ENCODE data around the gene DTNB.

DTNB gene

GRCh38 chr2:25597881-25598280 is 75.5 kb downstream of the DTNB start:
- Histone ChIP-seq H3K4me3 (ENCODE audit: low read depth in 1 of 5, low read length in 5 of 5) (no peak overlapping the region), H3K27ac (ENCODE audit: low read depth, low read length) (no peak overlapping the region), H3K36me3 (ENCODE audit: control insufficient read depth in 5 of 5, insufficient read depth in 5 of 5, low read length in 5 of 5) (no peaks in the 10 kb centered on the region), H3K9ac (ENCODE audit: low read length in 5 of 5) (no peak overlapping the region), H3K4me1 (ENCODE audit: control insufficient read depth in 5 of 5, insufficient read depth in 5 of 5, low read length in 5 of 5) (peaks cover 0 to 10% (median 0%) of the 10 kb centered on the region in 5 donors), H3K9me3 (ENCODE audit: control insufficient read depth in 5 of 5, low read length in 5 of 5) (no peaks in the 10 kb centered on the region), H3K27me3 (ENCODE audit: control insufficient read depth in 5 of 5, insufficient read depth in 4 of 5, low read length in 5 of 5) (no peaks in the 10 kb centered on the region)

GRCh38 chr2:25596516-25597244 is 76.7 kb downstream of the DTNB start:
- Histone ChIP-seq H3K9me3 (ENCODE audit: control insufficient read depth in 5 of 5, low read length in 5 of 5) (no peaks in the 10 kb centered on the region), H3K4me1 (ENCODE audit: control insufficient read depth in 5 of 5, insufficient read depth in 5 of 5, low read length in 5 of 5) (peaks cover 0 to 13% (median 0%) of the 10 kb centered on the region in 5 donors), H3K9ac (ENCODE audit: low read length in 5 of 5) (no peak overlapping the region), H3K27ac (ENCODE audit: low read depth, low read length) (no peak overlapping the region), H3K4me3 (ENCODE audit: low read depth in 1 of 5, low read length in 5 of 5) (no peak overlapping the region), H3K27me3 (ENCODE audit: control insufficient read depth in 5 of 5, insufficient read depth in 4 of 5, low read length in 5 of 5) (no peaks in the 10 kb centered on the region), H3K36me3 (ENCODE audit: control insufficient read depth in 5 of 5, insufficient read depth in 5 of 5, low read length in 5 of 5) (no peaks in the 10 kb centered on the region)

- H3K27ac ChIP-seq (ENCODE audit: low read depth, low read length) = no peak overlapping the region
- H3K9ac ChIP-seq (ENCODE audit: low read length in 5 of 5) = no peak overlapping the region
- H3K4me1 ChIP-seq (ENCODE audit: control insufficient read depth in 5 of 5, insufficient read depth in 5 of 5, low read length in 5 of 5) = peaks cover 0 to 13% (median 0%) of the 10 kb centered on the region in 5 donors
- H3K9me3 ChIP-seq (ENCODE audit: control insufficient read depth in 5 of 5, low read length in 5 of 5) = no peaks in the 10 kb centered on the region
- no peak overlapping the region for H3K4me3 ChIP-seq (ENCODE audit: low read depth in 1 of 5, low read length in 5 of 5)
- H3K36me3 ChIP-seq (ENCODE audit: control insufficient read depth in 5 of 5, insufficient read depth in 5 of 5, low read length in 5 of 5) = no peaks in the 10 kb centered on the region
- no peaks in the 10 kb centered on the region for H3K27me3 ChIP-seq (ENCODE audit: control insufficient read depth in 5 of 5, insufficient read depth in 4 of 5, low read length in 5 of 5)
Measured at GRCh38 chr2:25595393-25595792, 78.0 kb downstream of the DTNB start.

DNA sequence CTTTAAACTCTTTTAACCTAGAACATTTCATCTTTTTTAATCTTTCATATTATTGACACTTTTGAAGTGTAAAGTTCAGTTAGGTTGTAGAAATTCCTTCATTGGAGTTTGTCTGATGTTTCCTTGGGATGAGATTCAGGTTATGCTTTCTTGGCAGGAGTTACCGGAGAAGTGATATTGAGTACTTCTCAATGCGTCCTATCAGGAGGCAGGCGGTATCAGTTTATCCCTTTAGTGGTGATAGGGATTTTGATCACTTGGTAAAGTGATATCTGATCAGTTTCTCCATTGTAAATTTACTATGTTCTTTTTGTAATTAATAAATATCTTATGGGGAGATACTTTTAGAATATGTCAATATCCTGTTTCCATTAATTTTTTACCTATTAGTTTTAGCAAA is 78.4 kb downstream of the DTNB start:
- Histone ChIP-seq H3K4me1 (ENCODE audit: control insufficient read depth in 5 of 5, insufficient read depth in 5 of 5, low read length in 5 of 5) (peaks cover 0 to 13% (median 0%) of the 10 kb centered on the region in 5 donors), H3K9ac (ENCODE audit: low read length in 5 of 5) (no peak overlapping the region), H3K27me3 (ENCODE audit: control insufficient read depth in 5 of 5, insufficient read depth in 4 of 5, low read length in 5 of 5) (no peaks in the 10 kb centered on the region), H3K36me3 (ENCODE audit: control insufficient read depth in 5 of 5, insufficient read depth in 5 of 5, low read length in 5 of 5) (no peaks in the 10 kb centered on the region), H3K4me3 (ENCODE audit: low read depth in 1 of 5, low read length in 5 of 5) (no peak overlapping the region), H3K9me3 (ENCODE audit: control insufficient read depth in 5 of 5, low read length in 5 of 5) (no peaks in the 10 kb centered on the region), H3K27ac (ENCODE audit: low read depth, low read length) (no peak overlapping the region)

- Histone ChIP-seq H3K27me3 (ENCODE audit: control insufficient read depth in 5 of 5, insufficient read depth in 4 of 5, low read length in 5 of 5) (no peaks in the 10 kb centered on the region), H3K4me3 (ENCODE audit: low read depth in 1 of 5, low read length in 5 of 5) (peak overlapping the region in 4 of 5 donors; percentile 42 to 60 (median 49)), H3K27ac (ENCODE audit: low read depth, low read length) (no peak overlapping the region), H3K9me3 (ENCODE audit: control insufficient read depth in 5 of 5, low read length in 5 of 5) (no peaks in the 10 kb centered on the region), H3K9ac (ENCODE audit: low read length in 5 of 5) (peak overlapping the region in 1 of 5 donors; percentile 39), H3K36me3 (ENCODE audit: control insufficient read depth in 5 of 5, insufficient read depth in 5 of 5, low read length in 5 of 5) (no peaks in the 10 kb centered on the region), H3K4me1 (ENCODE audit: control insufficient read depth in 5 of 5, insufficient read depth in 5 of 5, low read length in 5 of 5) (peaks cover 0 to 13% (median 0%) of the 10 kb centered on the region in 5 donors)
Measured at GRCh38 chr2:25592766-25593292, 80.5 kb downstream of the DTNB start.

- Histone ChIP-seq H3K27me3 (ENCODE audit: control insufficient read depth in 5 of 5, insufficient read depth in 4 of 5, low read length in 5 of 5) (no peaks in the 10 kb centered on the region), H3K36me3 (ENCODE audit: control insufficient read depth in 5 of 5, insufficient read depth in 5 of 5, low read length in 5 of 5) (no peaks in the 10 kb centered on the region), H3K9me3 (ENCODE audit: control insufficient read depth in 5 of 5, low read length in 5 of 5) (no peaks in the 10 kb centered on the region), H3K4me1 (ENCODE audit: control insufficient read depth in 5 of 5, insufficient read depth in 5 of 5, low read length in 5 of 5) (peaks cover 0 to 13% (median 0%) of the 10 kb centered on the region in 5 donors), H3K9ac (ENCODE audit: low read length in 5 of 5) (no peak overlapping the region), H3K27ac (ENCODE audit: low read depth, low read length) (no peak overlapping the region), H3K4me3 (ENCODE audit: low read depth in 1 of 5, low read length in 5 of 5) (no peak overlapping the region)
Measured at GRCh38 chr2:25590921-25591505, 82.4 kb downstream of the DTNB start.

DNA sequence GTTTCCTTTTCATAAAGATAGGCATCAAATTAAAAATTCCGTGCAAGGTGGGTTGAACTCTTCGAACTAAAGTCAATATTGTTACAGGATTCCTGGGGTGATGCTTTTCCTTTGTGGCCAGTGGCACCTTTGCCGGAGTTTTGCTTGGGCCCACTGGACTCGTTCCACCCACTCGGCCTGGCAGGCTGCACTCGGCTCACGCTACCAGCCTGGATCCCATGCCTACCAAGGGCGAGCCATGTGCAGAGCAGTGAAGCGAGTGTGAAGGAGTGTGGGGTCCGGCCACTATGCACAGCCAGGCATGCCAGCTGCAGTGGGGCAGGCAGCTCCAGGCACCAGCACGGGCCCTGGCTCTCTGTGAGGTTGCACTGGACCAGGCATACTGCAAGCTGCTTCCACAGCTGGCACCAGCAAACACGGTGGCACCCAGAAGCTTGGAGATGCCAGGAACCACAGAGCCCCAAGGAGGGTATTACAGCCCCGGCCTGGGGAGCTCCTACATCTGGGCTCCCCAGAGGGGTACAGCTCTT is 83.6 kb downstream of the DTNB start:
- H3K9me3 ChIP-seq (ENCODE audit: control insufficient read depth in 5 of 5, low read length in 5 of 5) = no peaks in the 10 kb centered on the region
- no peak overlapping the region for H3K4me3 ChIP-seq (ENCODE audit: low read depth in 1 of 5, low read length in 5 of 5)
- no peak overlapping the region for H3K9ac ChIP-seq (ENCODE audit: low read length in 5 of 5)
- H3K27me3 ChIP-seq (ENCODE audit: control insufficient read depth in 5 of 5, insufficient read depth in 4 of 5, low read length in 5 of 5) = no peaks in the 10 kb centered on the region
- no peaks in the 10 kb centered on the region for H3K36me3 ChIP-seq (ENCODE audit: control insufficient read depth in 5 of 5, insufficient read depth in 5 of 5, low read length in 5 of 5)
- no peak overlapping the region for H3K27ac ChIP-seq (ENCODE audit: low read depth, low read length)
- peaks cover 0 to 13% (median 0%) of the 10 kb centered on the region in 5 donors for H3K4me1 ChIP-seq (ENCODE audit: control insufficient read depth in 5 of 5, insufficient read depth in 5 of 5, low read length in 5 of 5)

- Histone ChIP-seq H3K4me3 (ENCODE audit: low read depth in 1 of 5, low read length in 5 of 5) (no peak overlapping the region), H3K9ac (ENCODE audit: low read length in 5 of 5) (no peak overlapping the region)
Measured at GRCh38 chr2:25588576-25588975, 84.8 kb downstream of the DTNB start.

GRCh38 chr2:25587361-25587760 is 86.0 kb downstream of the DTNB start:
- Histone ChIP-seq H3K27ac (ENCODE audit: low read depth, low read length) (no peak overlapping the region), H3K4me1 (ENCODE audit: control insufficient read depth in 5 of 5, insufficient read depth in 5 of 5, low read length in 5 of 5) (peaks cover 0 to 3% (median 0%) of the 10 kb centered on the region in 5 donors), H3K36me3 (ENCODE audit: control insufficient read depth in 5 of 5, insufficient read depth in 5 of 5, low read length in 5 of 5) (no peaks in the 10 kb centered on the region), H3K9ac (ENCODE audit: low read length in 5 of 5) (no peak overlapping the region), H3K27me3 (ENCODE audit: control insufficient read depth in 5 of 5, insufficient read depth in 4 of 5, low read length in 5 of 5) (no peaks in the 10 kb centered on the region), H3K9me3 (ENCODE audit: control insufficient read depth in 5 of 5, low read length in 5 of 5) (no peaks in the 10 kb centered on the region), H3K4me3 (ENCODE audit: low read depth in 1 of 5, low read length in 5 of 5) (no peak overlapping the region)

More at GRCh38 chr2:25588576-25588975, 84.8 kb downstream of the DTNB start:
- no peaks in the 10 kb centered on the region for H3K27me3 ChIP-seq (ENCODE audit: control insufficient read depth in 5 of 5, insufficient read depth in 4 of 5, low read length in 5 of 5)
- no peaks in the 10 kb centered on the region for H3K36me3 ChIP-seq (ENCODE audit: control insufficient read depth in 5 of 5, insufficient read depth in 5 of 5, low read length in 5 of 5)
- H3K27ac ChIP-seq (ENCODE audit: low read depth, low read length) = no peak overlapping the region
- H3K9me3 ChIP-seq (ENCODE audit: control insufficient read depth in 5 of 5, low read length in 5 of 5) = no peaks in the 10 kb centered on the region
- peaks cover 0 to 8% (median 0%) of the 10 kb centered on the region in 5 donors for H3K4me1 ChIP-seq (ENCODE audit: control insufficient read depth in 5 of 5, insufficient read depth in 5 of 5, low read length in 5 of 5)

GRCh38 chr2:25586726-25587144 is 86.6 kb downstream of the DTNB start:
- Histone ChIP-seq H3K4me1 (ENCODE audit: control insufficient read depth in 5 of 5, insufficient read depth in 5 of 5, low read length in 5 of 5) (no peaks in the 10 kb centered on the region), H3K27me3 (ENCODE audit: control insufficient read depth in 5 of 5, insufficient read depth in 4 of 5, low read length in 5 of 5) (no peaks in the 10 kb centered on the region), H3K9me3 (ENCODE audit: control insufficient read depth in 5 of 5, low read length in 5 of 5) (no peaks in the 10 kb centered on the region), H3K36me3 (ENCODE audit: control insufficient read depth in 5 of 5, insufficient read depth in 5 of 5, low read length in 5 of 5) (no peaks in the 10 kb centered on the region), H3K4me3 (ENCODE audit: low read depth in 1 of 5, low read length in 5 of 5) (no peak overlapping the region), H3K27ac (ENCODE audit: low read depth, low read length) (no peak overlapping the region), H3K9ac (ENCODE audit: low read length in 5 of 5) (no peak overlapping the region)

Measured in subcutaneous abdominal adipose tissue (tissue), 5 donors.